IMR-90 (cell line): Measurements from ENCODE around the gene SUB1. TPM values are rescaled to one million over a fixed set of nuclear protein-coding genes. Genes with fewer than 3 reads are reported as not detected.

ENCODE experiments used
- ATAC-seq: fragments of 200-7000 bp; cut with Tn5 transposase; 2 replicates; pipeline ENCODE4 v1.9.1; 2020; ENCODE audit warnings: low read depth, mild to moderate bottlenecking, moderate library complexity
- BruUV-seq: library from RNA; stranded (reverse); fragments of 400-500 nt; replicated peaks from 2 replicates; lab custom pipeline; 2021; lab: Mats Ljungman, UMichigan
- CTCF ChIA-PET: fragments of 300-600 bp; formaldehyde crosslinking; extraction: SDS; loops from one replicate; lab custom pipeline; 2021; ENCODE audit warnings: antibody characterized with exemption; lab: Yijun Ruan, JAX
- POLR2A ChIA-PET: fragments of 300-600 bp; sonication (Branson Sonifier 250); formaldehyde crosslinking; loops from one replicate; lab custom pipeline; 2022; ENCODE audit warnings: antibody characterized with exemption; ENCODE audit not compliant: unreplicated experiment; lab: Charles Lee
- DNase-seq: peaks from one replicate; pipeline ENCODE4 v3.0.0; 2013
- H2AFZ ChIP-seq: replicated peaks from 2 replicates; pipeline ENCODE3; 2013; ENCODE audit warnings: low read length, mild to moderate bottlenecking; ENCODE audit not compliant: poor library complexity
- H2AK5ac ChIP-seq: 2 replicates; pipeline ENCODE4 v1.6.1; 2013; ENCODE audit warnings: low read depth, low read length, inconsistent platforms
- H2AK9ac ChIP-seq: replicated peaks from 2 replicates; pipeline ENCODE3; 2013; ENCODE audit warnings: mild to moderate bottlenecking, low read depth, low read length, moderate library complexity; ENCODE audit not compliant: poor library complexity
- H2BK120ac ChIP-seq: 2 replicates; pipeline ENCODE4 v1.6.1; 2013; ENCODE audit warnings: low read depth, low read length, inconsistent platforms
- H2BK15ac ChIP-seq: 3 replicates; pipeline ENCODE4 v1.6.1; 2013; ENCODE audit warnings: low read depth, low read length, inconsistent platforms
- H2BK20ac ChIP-seq: 2 replicates; pipeline ENCODE4 v1.6.1; 2013; ENCODE audit warnings: low read depth, mild to moderate bottlenecking, inconsistent platforms, low read length, moderate library complexity
- H2BK5ac ChIP-seq: 2 replicates; pipeline ENCODE4 v1.6.1; 2013; ENCODE audit warnings: mild to moderate bottlenecking, low read depth, low read length, inconsistent platforms; ENCODE audit not compliant: poor library complexity, severe bottlenecking
- H3K14ac ChIP-seq: replicated peaks from 2 replicates; pipeline ENCODE4 v1.6.1; 2013; ENCODE audit warnings: low read depth, low read length, inconsistent platforms
- H3K18ac ChIP-seq: 2 replicates; pipeline ENCODE4 v1.6.1; 2013; ENCODE audit warnings: low read depth, low read length, control low read depth
- H3K23ac ChIP-seq: 2 replicates; pipeline ENCODE4 v1.6.1; 2013; ENCODE audit warnings: low read depth, low read length, inconsistent platforms
- H3K27ac ChIP-seq: 2 replicates; pipeline ENCODE4 v1.5.1; 2013; ENCODE audit warnings: mild to moderate bottlenecking, control low read depth, low read length; ENCODE audit not compliant: insufficient read depth
- H3K27me3 ChIP-seq: 2 replicates; pipeline ENCODE4 v1.6.1; 2013; ENCODE audit warnings: low read length; ENCODE audit not compliant: control insufficient read depth, insufficient read depth
- H3K36me3 ChIP-seq: 2 replicates; pipeline ENCODE4 v1.6.1; 2013; ENCODE audit warnings: low read length, mixed read lengths; ENCODE audit not compliant: control insufficient read depth, insufficient read depth
- H3K4ac ChIP-seq: 2 replicates; pipeline ENCODE4 v1.6.1; 2013; ENCODE audit warnings: low read depth, low read length, inconsistent platforms
- H3K4me1 ChIP-seq: 2 replicates; pipeline ENCODE4 v1.6.1; 2013; ENCODE audit warnings: low read length, mixed read lengths; ENCODE audit not compliant: control insufficient read depth, insufficient read depth
- H3K4me2 ChIP-seq: 2 replicates; pipeline ENCODE4 v1.6.1; 2013; ENCODE audit warnings: low read depth, mild to moderate bottlenecking, control low read depth, low read length, moderate library complexity
- H3K4me3 ChIP-seq: 2 replicates; pipeline ENCODE4 v1.5.1; 2013; ENCODE audit warnings: low read depth, mild to moderate bottlenecking, control low read depth, low read length, moderate library complexity; ENCODE audit not compliant: insufficient read depth
- H3K56ac ChIP-seq: 2 replicates; pipeline ENCODE4 v1.6.1; 2013; ENCODE audit warnings: low read length, inconsistent platforms; ENCODE audit not compliant: insufficient read depth; ENCODE audit errors: extremely low read depth
- H3K79me1 ChIP-seq, 2 experiments: 2 replicates each; pipeline ENCODE4 v1.6.1; 2013; ENCODE audit warnings: low read length in 2 of 2, inconsistent platforms in 1 of 2, low read depth in 1 of 2
- H3K9ac ChIP-seq: 2 replicates; pipeline ENCODE4 v1.6.1; 2013; ENCODE audit warnings: low read depth, low read length, control low read depth
- H3K9me1 ChIP-seq: 2 replicates; pipeline ENCODE4 v1.6.1; 2013; ENCODE audit warnings: low read length, inconsistent platforms; ENCODE audit not compliant: insufficient read depth
- H3K9me3 ChIP-seq: 2 replicates; pipeline ENCODE4 v1.6.1; 2013; ENCODE audit warnings: low read length; ENCODE audit not compliant: control insufficient read depth, insufficient read depth
- H4K20me1 ChIP-seq: 2 replicates; pipeline ENCODE4 v1.6.1; 2013; ENCODE audit warnings: low read length, inconsistent platforms; ENCODE audit not compliant: insufficient read depth
- H4K5ac ChIP-seq: 2 replicates; pipeline ENCODE4 v1.6.1; 2013; ENCODE audit warnings: mild to moderate bottlenecking, low read depth, low read length, control low read depth
- H4K8ac ChIP-seq, 2 experiments: 2 replicates each; pipeline ENCODE4 v1.6.1; 2013; ENCODE audit warnings: low read depth in 2 of 2, low read length in 2 of 2, control low read depth in 1 of 2, inconsistent platforms in 1 of 2
- H4K91ac ChIP-seq: 2 replicates; pipeline ENCODE4 v1.6.1; 2013; ENCODE audit warnings: low read depth, low read length, inconsistent platforms; ENCODE audit not compliant: insufficient read depth
- CEBPB ChIP-seq: IDR thresholded peaks from 2 replicates; pipeline ENCODE4 v1.6.1; 2012; ENCODE audit warnings: low read depth, low read length, improper control_type of control experiment
- FOS ChIP-seq: fragments of 150-350 bp; IDR thresholded peaks from 2 replicates; pipeline ENCODE4 v1.6.1; 2016; ENCODE audit warnings: low read depth, low read length
- MAZ ChIP-seq: IDR thresholded peaks from 2 replicates; pipeline ENCODE4 v1.6.1; 2012; ENCODE audit warnings: low read depth, mild to moderate bottlenecking, low read length, improper control_type of control experiment, moderate library complexity, borderline replicate concordance
- MXI1 ChIP-seq: IDR thresholded peaks from 2 replicates; pipeline ENCODE4 v1.6.1; 2012; ENCODE audit warnings: low read depth, mild to moderate bottlenecking, low read length, moderate library complexity, borderline replicate concordance
- POLR2A ChIP-seq: IDR thresholded peaks from 2 replicates; pipeline ENCODE4 v1.6.1; 2012; ENCODE audit warnings: mild to moderate bottlenecking, low read depth, low read length
- RAD21 ChIP-seq: IDR thresholded peaks from 2 replicates; pipeline ENCODE4 v1.6.1; 2012; ENCODE audit warnings: low read length, improper control_type of control experiment
- RFX5 ChIP-seq: IDR thresholded peaks from 2 replicates; pipeline ENCODE4 v1.8.0; 2012; ENCODE audit warnings: low read depth, mild to moderate bottlenecking, low read length, moderate library complexity
- SMC3 ChIP-seq: fragments of 150-350 bp; IDR thresholded peaks from 2 replicates; pipeline ENCODE4 v1.6.1; 2016; ENCODE audit warnings: low read depth, mild to moderate bottlenecking, antibody characterized with exemption, low read length, moderate library complexity
- WGBS, 2 experiments: methylation state at CpG; one replicate each; pipeline versions ENCODE4 v1.1.5 to v1.1.7; 2013; ENCODE audit warnings: missing lambda C conversion rate in 2 of 2; ENCODE audit not compliant: insufficient read length in 1 of 2; ENCODE audit errors: extremely low coverage in 2 of 2; 5-methylcytosine and 5-hydroxymethylcytosine counted together
- dilution Hi-C: fragments of 300-500 bp; cut with HindIII; formaldehyde crosslinking; loops from one replicate; pipeline ENCODE4 v1.14.3; 2018; ENCODE audit warnings: low sequenced_read_pairs; ENCODE audit not compliant: unreplicated experiment
- in situ Hi-C: fragments of 300-500 bp; cut with MboI; formaldehyde crosslinking; loops from 3 replicates; pipeline ENCODE4 v1.14.3; 2019; ENCODE audit warnings: low sequenced_read_pairs, inconsistent platforms, mixed read lengths
- intact Hi-C: fragments of 100-400 bp; cut with micrococcal nuclease; formaldehyde crosslinking; loops from 2 replicates; pipeline ENCODE4 v1.10.0; 2022
- polyA plus RNA-seq, 3 experiments: library from polyadenylated mRNA; depleted of rRNA; stranded (reverse); fragments of >200 nt; gene quantifications; 2 replicates each; pipeline ENCODE4 v1.2.3, GENCODE V29; 2012; ENCODE audit warnings: low replicate concordance in 1 of 3
- total RNA-seq: library from RNA; depleted of rRNA; stranded (reverse); fragments of >200 nt; gene quantifications from 2 replicates; pipeline ENCODE4 v1.2.3, GENCODE V29; 2012
- TF ChIP-seq, protein P1 (sequence below): fragments of 150-350 bp; IDR thresholded peaks from 2 replicates; pipeline ENCODE4 v1.6.1; 2016; ENCODE audit warnings: low read depth, mild to moderate bottlenecking, low read length, moderate library complexity, borderline replicate concordance
- TF ChIP-seq, protein P2 (sequence below): fragments of 150-350 bp; IDR thresholded peaks from 2 replicates; pipeline ENCODE4 v1.6.1; 2017; ENCODE audit warnings: mild to moderate bottlenecking, antibody characterized with exemption, low read length, low read depth
- TF ChIP-seq, protein P3 (sequence below): conservative IDR thresholded peaks from 2 replicates; pipeline ENCODE4 v1.5.1; 2012; ENCODE audit warnings: mild to moderate bottlenecking, low read depth, low read length, improper control_type of control experiment

Gene SUB1
- total and polyA plus RNA-seq, 2 of the 4 experiments (the other 2 are of a cell fraction) = 19.5 to 155 TPM

DNA sequence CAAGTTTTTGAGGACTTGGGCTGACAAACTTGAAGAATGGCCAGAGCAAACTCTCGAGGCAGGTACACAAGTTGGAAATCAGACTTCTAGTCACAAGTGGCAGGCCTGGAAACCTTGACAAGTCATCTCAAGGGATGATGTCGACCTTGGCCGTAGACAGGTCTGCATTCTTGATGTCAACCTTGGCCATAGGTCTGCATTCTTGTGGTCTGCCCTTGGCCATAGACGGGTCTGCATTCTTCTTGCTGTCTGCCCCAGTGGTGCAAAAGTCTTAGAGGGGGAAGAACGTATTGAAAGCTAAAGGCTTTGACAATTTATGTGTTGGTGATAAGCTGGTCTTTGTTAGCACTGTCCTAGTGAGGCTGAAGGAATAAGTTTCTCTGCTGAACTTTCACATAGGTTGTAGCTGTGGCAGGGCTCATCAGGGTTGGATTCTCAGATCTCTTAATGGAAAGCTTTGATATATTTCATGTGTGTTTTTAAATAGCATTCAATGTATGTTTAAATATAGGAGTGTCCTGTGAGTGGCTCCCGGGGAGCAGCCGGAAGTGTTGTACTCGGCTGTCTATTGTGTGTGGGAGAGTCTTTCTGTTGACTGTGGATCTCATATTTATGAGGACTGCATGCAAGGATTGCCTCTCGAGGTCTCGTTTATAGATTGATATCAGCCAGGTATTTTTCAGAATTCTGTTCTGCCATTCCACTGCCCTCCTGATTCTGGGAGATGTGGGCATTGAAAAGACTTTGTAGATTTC, 27.0 kb downstream of the SUB1 start (continued):
- no peak for TF ChIP-seq MAZ
- no peak for TF ChIP-seq RAD21

GRCh38 chr5:32613050-32613672, 27.8 kb downstream of the SUB1 start:
- no peak overlapping the region for H3K4me2 ChIP-seq
- CTCF ChIA-PET = interaction anchor here (0.6 kb wide), 1 partner anchor 440 kb away, joined by 4 read pairs; no protein-coding TSS in a partner anchor
- peak; percentile 63; the same call in 1 of the 2 replicates for TF ChIP-seq CEBPB
- TF ChIP-seq, protein P1, sequence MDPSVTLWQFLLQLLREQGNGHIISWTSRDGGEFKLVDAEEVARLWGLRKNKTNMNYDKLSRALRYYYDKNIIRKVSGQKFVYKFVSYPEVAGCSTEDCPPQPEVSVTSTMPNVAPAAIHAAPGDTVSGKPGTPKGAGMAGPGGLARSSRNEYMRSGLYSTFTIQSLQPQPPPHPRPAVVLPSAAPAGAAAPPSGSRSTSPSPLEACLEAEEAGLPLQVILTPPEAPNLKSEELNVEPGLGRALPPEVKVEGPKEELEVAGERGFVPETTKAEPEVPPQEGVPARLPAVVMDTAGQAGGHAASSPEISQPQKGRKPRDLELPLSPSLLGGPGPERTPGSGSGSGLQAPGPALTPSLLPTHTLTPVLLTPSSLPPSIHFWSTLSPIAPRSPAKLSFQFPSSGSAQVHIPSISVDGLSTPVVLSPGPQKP = no peak
- TF ChIP-seq POLR2A = 0 out of 2 replicates have a peak, but pooled peaks have one; percentile 29
- no peak for TF ChIP-seq MXI1
- peak; percentile 93 for TF ChIP-seq RAD21
- TF ChIP-seq, protein P2, sequence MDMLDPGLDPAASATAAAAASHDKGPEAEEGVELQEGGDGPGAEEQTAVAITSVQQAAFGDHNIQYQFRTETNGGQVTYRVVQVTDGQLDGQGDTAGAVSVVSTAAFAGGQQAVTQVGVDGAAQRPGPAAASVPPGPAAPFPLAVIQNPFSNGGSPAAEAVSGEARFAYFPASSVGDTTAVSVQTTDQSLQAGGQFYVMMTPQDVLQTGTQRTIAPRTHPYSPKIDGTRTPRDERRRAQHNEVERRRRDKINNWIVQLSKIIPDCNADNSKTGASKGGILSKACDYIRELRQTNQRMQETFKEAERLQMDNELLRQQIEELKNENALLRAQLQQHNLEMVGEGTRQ = no peak
- TF ChIP-seq, protein P3, sequence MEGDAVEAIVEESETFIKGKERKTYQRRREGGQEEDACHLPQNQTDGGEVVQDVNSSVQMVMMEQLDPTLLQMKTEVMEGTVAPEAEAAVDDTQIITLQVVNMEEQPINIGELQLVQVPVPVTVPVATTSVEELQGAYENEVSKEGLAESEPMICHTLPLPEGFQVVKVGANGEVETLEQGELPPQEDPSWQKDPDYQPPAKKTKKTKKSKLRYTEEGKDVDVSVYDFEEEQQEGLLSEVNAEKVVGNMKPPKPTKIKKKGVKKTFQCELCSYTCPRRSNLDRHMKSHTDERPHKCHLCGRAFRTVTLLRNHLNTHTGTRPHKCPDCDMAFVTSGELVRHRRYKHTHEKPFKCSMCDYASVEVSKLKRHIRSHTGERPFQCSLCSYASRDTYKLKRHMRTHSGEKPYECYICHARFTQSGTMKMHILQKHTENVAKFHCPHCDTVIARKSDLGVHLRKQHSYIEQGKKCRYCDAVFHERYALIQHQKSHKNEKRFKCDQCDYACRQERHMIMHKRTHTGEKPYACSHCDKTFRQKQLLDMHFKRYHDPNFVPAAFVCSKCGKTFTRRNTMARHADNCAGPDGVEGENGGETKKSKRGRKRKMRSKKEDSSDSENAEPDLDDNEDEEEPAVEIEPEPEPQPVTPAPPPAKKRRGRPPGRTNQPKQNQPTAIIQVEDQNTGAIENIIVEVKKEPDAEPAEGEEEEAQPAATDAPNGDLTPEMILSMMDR = peak; percentile 91
- TF ChIP-seq FOS = no peak
- TF ChIP-seq RFX5 = no peak
- peak; percentile 83 for TF ChIP-seq SMC3

More at GRCh38 chr5:32613050-32613672, 27.8 kb downstream of the SUB1 start:
- BruUV-seq = no TSS peak
- H3K9me3 ChIP-seq = no peaks in the 10 kb centered on the region
- dilution Hi-C loops = no loop called here
- no peaks in the 10 kb centered on the region for H3K27me3 ChIP-seq
- no peaks in the 10 kb centered on the region for H3K36me3 ChIP-seq
- H2AFZ ChIP-seq = peak overlapping the region; percentile 16
- H3K4me1 ChIP-seq = peaks cover 3% of the 10 kb centered on the region
- H2BK15ac ChIP-seq = no peak overlapping the region
- H3K18ac ChIP-seq = no peak overlapping the region
- no peaks in the 10 kb centered on the region for H3K9me1 ChIP-seq
- no peak overlapping the region for H2AK9ac ChIP-seq
- H3K56ac ChIP-seq = no peak overlapping the region
- H2BK20ac ChIP-seq = no peak overlapping the region
- intact Hi-C loops = loop anchor here (1.0 to 10.0 kb wide), 3 partner anchors 302 to 569 kb away; no protein-coding TSS in a partner anchor
- no peak overlapping the region for H4K5ac ChIP-seq
- H4K8ac ChIP-seq = no peak overlapping the region
- H4K20me1 ChIP-seq = no peaks in the 10 kb centered on the region
- WGBS, 2 experiments = no CpG with 5 or more reads among the region's 10 CpGs
- H2BK5ac ChIP-seq = no peak overlapping the region
- DNase-seq (peak; percentile 75), ATAC-seq (peak; percentile 87)
- no peak overlapping the region for H3K9ac ChIP-seq
- H4K91ac ChIP-seq = no peak overlapping the region
- no peak overlapping the region for H3K27ac ChIP-seq
- no peak overlapping the region for H3K4me3 ChIP-seq
- H3K79me1 ChIP-seq = no peaks in the 10 kb centered on the region
- no peak overlapping the region for H3K23ac ChIP-seq
- in situ Hi-C loops = loop anchor here (10.0 kb wide), 1 partner anchor 368 kb away; no protein-coding TSS in a partner anchor
- no peak overlapping the region for H2BK120ac ChIP-seq
- no peak overlapping the region for H2AK5ac ChIP-seq
- no peak overlapping the region for H3K14ac ChIP-seq
- POLR2A ChIA-PET = no interaction called here
- H3K4ac ChIP-seq = no peak overlapping the region
